ENCODE data around the gene PRCD.

Gene PRCD

DNA sequence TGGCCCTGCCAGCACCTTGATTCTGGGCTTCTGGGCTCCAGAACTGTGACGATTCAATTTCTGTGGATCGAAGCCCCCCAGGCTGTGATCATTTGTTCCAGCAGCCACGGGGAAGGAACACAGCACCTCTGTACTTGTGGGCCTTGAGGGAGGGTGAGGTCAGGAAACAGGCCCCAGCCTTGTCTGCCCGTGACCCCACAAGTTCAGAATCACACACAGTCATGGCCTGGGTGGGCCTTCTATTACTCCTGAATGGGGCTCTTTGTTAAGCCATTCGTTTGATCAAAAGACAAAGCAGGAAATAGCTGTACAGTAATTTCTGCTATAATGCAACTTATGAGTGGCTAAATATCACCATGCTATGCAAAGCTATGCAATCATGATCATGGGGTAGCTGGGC, 35.7 kb downstream of the PRCD start:
- DNase-seq, result no peak

DNA sequence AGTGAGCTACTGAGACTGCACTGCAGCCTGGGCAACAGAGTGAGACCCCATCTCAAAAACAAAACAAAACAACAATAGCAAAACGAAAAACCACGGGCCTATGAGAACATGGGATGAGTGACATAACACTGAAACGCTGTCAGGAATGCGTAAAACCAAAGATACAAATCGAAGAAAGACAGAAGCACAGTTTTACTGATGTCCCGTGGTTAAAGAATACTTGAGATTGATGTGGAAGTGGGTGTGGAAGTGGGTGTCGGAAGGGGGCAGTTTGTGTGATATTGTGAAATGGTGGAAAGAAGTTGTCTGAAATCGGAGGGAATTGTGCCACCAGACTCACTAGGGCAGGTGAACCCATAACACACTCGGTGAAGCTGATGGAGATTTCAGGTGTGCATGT, 36.3 kb downstream of the PRCD start:
- DNase-seq, result no peak

DNA sequence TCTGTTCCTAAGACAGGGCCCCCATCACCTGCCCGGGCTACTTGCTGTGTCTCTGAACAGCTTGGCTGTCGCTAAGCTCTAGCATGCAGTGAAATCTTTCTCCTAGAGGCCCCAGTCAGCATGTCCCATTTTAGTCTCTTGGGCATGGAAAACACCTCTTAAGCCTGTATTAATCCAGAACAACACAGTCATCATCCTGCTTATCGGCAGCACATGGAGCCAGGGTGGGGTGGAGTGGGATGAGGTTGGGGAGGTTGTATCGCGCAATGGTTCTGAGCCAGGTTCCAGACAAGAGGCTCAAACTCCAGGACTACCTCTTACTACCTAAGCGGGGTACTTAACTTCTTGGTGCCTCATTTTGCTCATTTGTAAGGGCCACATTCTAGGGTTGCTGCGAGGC, 38.0 kb downstream of the PRCD start:
- DNase-seq, result no peak

DNA sequence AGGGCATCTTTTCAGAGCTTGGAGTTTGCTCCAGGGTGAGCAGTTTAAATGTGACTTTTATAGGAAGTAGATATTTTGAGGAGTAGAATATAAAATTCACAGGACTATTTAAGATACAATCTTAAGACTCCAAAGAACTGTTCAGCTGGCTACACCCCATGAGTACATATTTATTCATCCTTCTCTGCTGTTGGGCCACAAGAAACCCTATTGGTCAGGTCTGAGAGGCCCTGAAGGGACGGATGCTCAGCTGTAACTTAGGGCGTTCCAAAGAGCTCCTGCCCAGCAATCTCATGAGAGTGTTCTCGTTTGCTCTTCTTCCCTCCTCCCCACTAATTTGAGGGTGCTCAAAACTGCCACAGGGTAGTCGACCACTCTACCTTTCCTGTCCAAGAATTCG, 38.5 kb downstream of the PRCD start:
- no peak for DNase-seq

DNA sequence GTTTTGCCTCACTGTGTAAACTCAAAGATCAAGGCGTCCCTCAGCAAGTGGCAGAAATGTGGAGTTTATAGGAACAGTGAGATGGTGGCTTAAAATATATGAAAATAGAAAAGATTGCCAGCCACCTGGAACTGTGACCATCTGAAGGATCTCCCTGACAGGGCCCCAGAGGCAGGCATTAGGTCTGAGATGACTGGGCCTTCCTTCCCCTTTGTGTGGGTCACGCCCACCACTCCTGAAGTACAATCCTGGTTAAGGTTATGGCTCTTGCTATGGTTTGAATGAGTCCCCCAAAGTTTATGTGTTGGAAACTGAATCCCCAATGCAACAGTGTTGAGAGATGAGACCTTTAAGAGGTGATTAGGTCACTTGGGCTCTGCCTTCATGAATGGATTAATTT, 39.4 kb downstream of the PRCD start:
- DNase-seq, result no peak

DNA sequence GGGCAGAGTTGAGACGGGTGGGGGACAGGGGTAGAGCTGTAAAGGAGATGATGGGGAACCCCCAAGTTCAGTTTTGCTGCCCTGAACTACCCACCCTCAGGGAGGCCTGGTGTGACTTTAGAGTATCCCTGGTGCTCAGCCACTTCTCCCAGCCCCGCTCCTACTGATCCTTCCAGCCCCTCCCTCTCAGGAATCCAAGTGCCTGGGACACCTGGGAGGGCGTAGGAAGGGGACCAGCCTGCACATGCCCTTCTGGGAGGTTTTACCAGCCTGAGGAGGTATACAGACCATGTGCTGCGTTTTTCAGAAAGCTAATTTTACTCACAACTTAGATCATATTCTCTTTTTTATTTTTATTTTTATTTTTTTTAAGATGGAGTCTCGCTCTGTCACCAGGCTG, 41.7 kb downstream of the PRCD start:
- DNase-seq, result no peak

DNA sequence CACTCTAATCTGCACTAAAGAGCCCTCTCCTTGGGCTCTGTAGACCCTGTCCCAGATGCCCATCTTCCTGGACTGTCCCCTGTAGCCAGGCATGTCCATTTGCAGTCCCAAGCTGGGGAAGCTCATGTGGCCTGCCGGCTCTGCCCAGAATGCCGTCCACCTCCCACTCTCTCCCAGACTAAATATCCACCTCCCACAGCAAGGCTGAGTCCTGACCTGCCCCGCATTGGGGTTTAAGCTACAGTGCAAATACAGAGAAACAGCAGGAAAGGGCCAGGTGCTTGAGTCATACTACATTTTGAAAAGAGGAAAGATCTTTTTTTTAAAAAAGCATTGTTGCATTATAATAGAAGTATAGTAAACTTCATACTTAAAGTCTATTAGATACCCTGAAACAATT, 42.8 kb downstream of the PRCD start:
- DNase-seq, result no peak

DNA sequence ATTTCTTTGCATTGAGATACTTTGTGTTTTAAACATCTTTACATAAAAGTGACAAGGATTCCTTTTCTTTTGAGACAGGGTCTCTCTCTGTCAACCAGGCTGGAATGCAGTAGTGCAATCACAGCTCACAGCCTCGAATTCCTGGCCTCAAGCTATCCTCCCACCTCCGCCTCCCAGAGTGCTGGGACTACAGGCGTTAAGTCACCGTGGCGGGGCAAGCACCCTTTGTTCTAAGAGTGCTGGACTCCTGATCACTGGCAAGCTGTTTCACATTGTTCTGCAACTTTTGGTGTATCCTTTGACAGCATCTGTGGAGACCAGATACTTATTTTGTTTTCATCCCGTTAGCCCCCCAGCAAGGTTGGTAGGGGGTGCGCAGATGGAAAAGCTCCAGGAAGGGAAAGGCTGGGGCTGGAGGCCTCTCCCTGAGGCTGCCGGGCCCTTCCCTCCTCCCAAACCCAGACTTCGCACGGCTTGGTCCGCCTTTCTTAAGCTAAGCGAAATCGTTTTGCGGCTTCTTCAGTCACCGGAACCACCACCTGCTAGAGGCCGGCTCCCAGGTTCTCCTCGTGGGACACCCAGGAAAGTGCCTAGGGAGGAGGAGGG, 44.7 kb downstream of the PRCD start:
- DNase-seq, result no peak

DNA sequence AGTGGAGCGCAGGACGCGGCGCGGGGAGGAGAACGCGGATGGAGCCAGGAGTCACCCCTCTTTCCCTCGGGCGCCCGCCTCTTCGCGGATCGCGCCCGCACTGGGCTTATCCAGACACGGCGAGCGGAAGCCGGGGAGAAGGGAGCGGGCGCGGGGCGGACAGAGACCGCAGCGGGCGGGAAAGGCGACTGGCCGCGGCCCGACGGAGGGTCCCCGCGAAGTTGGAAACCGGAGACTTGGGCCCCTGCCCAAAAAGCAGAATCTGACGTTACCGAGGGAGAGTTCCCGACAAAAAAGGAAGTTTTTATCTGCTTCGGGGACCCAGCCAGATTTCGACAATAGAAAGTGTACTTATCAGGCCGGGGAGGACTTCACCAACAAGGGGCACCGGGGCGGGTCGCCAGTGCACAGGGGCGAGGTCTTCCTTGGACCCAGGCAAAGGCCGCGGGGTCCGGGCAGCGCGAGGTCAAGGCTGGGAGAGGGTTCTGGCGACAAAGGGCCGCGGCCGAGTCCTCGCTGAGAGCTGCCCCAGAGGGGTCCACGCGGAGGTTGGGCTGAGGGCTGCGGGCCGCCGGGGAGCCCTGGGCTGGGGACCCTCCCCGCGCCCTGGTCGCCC, 45.3 kb downstream of the PRCD start:
- no peak for DNase-seq

DNA sequence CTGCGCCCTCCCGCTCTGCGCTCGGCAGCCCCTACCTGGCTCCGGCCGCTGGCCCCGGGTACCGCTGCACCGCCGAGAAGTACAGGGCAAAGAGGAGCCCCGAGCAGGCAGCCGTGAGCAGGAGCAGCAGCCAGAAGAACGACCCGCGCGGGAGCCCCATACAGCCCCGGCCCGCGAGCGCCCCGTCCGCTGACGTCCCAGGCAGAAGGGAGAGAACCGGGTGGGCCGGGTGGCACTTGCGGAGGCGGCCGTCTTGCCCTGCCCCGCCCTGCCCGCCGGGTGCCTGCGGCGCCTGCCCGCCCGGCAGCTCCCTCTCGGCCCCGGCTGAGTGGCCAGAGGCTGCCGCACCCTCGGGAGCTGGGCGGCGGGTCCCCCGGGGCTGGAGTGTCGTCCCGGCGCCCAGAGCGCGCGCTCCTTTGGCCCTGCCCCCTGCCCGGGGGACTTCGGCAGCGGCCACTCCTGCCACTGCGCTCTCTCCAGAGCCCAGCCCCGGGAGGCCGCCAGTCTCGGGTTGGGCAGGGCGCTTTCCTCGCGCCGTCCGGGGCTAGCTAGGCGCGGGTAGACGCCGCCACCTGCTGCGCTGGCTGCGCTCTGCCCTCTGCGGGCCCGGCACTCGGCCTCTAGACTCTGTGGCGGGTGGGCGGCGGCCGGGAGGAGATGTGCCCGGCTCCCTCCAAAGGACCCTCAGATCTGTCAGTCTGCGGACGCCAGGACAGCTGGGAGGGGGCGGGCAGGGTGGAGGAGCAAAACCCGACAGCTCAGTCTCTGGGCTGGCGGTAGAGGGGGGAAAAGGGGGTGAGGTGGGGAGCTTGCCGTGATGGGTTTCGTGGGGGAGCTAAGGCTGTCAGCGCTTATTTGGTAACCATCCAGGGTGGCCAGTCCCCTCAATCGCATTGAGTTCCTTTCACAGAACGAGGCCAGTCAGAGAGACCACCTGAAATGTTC, 46.1 kb downstream of the PRCD start, which contains the start of gene ST6GALNAC2:
Gene ST6GALNAC2 (minus strand): TSS at position 212 of the 945 bp plus-strand sequence. CDS start 52 bp downstream, at position 160.
- peak; percentile 46 for DNase-seq

DNA sequence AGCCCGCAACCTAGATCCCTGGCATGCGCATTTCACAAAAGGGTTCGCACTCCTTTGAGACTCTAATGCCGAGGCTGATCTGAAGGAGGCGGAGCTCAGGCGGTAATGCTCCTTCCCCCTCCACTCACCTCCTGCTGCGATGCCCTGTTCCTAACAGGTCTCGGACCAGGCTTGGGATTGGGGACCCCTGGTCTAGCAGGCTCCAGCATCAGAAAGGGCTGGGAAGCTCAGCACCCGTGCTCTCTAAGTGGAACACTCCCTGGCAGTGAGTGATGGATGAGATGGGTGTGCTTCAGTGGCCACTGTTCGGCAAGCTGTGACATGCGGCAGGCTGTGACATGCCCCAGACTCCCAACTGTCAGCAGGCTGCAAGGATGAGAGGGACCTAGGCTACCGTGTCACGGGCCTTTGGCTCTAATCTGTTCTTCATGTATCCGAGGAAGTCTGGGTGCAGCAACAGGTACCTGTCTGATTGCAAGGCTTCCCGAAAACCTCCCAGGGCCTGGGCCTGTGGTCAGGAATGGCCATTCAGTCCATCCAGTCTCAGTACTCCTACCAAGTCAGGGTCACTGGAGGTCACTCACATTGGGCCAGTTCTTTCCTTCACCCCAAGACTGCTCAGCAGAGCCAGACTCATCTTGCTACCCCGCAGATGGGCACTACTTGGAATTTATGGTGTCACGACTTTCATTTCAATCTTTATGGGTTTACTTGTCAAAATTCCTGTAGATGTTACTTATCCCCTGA, 47.1 kb downstream of the PRCD start:
- no peak for DNase-seq

DNA sequence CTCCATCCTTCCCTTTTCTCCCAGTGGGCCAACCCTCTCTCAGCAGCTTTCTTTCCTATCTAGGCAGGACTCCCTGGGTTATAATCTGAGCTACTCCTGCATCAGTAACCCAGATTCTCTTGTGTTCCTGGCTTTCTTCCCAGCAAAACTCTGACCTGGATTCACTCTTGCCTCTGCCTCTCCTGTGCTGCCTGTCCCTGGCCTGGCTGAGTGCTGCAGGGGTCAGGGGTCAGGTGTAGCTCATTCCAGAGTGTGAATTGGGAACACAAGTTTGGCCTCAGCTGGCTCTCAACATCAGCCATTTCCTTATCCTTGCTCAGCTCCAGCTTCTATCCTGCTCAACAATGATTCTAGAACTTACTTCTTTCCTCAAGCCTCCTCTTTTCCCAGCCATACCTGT, 48.3 kb downstream of the PRCD start:
- no peak for DNase-seq

DNA sequence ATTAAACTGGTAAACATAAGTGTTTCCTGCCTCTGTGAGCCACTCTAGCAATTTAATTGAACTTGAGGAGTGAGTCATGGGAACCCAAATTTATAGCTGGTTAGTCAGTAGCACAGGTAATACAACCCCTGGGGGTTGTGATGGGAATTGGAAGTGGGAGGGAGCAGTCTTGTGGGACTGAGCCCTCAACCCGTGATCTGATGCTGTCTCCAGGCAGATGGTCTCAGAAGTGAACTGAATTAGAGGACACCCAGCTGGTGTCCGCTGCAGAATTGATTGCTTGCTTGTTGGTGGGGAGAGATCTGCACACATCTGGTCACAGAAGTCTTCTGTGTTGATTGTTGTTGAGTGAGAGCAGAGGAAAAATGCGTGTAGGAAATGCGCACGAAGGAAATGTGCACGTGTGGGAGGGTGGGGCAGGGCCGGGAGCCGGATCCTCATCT, 53.6 kb downstream of the PRCD start:
- DNase-seq, result no peak

DNA sequence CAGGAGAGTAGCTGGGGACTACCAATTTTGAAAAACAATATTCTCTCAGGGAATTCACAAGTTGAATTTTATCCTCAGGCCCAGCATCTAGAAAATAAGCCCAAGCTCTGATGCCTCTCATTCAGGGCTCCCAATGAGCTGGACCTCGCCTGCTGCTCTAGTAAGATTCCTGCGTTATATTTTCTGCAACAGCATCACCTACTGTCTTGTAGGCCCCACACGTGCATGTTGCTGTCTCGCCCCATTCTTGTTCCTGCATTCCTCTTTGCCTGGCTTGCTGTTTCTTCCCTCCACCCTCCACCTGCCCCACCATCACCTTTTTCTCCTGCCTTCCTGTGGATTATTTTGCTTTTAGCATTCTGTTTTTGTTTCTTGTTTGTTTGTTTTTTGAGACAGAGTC, 54.1 kb downstream of the PRCD start:
- no peak for DNase-seq

DNA sequence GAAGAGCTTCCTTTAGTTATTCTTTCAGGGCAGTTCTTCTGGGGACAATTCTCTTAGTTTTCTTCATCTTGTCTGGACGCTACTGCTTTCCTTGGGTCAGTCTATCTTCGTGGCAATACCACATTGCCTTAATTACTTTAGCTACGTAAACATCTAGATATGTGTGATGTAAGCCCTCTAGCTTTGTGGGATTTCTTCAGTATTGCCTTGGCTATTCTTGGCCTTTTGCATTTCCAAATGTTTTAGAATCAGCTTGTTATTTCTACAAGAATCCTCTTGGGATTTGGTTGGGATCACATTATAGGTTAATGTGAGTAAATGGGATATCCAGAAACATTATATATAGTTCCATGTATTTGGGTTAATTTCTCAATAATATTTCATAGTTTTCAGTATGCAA, 54.8 kb downstream of the PRCD start:
- DNase-seq, result no peak
